HG03135 (cell line): ENCODE measurements around the gene MYEF2.

Experiments
- ATAC-seq: cut with Tn5 transposase; IDR thresholded peaks from one replicate; pipeline ENCODE4 v1.9.1; 2021; ENCODE audit warnings: mild to moderate bottlenecking, moderate library complexity; ENCODE audit not compliant: unreplicated experiment

Gene MYEF2

DNA sequence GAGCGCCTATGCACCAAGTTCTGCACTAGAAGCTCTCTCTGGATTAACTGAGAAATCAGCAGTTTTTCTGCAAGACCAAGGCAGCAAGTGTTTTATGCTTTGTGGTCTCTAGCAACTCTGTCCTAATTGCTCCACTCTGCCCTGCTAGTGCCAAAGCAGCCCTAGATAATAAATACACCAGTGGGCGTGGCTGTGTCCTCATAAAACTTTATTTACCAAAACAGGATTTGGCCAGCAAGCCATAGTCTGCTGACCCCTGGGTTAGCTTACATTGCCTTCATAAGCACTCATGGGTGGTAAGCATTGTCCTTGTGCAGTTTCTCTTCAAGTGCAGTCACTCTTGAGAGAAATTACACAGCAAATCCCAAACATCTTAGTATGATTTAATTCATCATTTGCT, 88.0 kb downstream of the MYEF2 start:
- no peak for ATAC-seq

DNA sequence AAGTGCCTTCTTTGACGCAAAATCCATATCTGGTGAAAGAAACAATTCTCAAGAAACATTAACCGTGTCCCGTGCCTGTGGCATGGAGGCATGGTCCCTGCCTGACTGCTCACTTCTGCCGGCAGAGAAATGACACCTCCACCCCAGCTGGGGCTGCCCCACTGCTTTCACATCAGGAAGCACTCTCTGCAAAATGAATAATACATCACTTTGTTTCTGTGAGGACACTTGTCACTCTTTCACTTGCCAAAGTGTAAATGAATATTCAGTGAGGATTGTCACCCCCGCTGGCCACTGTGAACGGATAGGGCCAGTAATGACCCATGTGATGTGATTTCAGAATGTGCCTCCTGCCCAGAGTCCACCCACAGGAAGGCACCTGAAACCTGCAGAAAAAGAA, 88.4 kb downstream of the MYEF2 start:
- ATAC-seq, result no peak

- ATAC-seq, result no peak
Observed at GRCh38 chr15:48087844-48088243, 90.3 kb downstream of the MYEF2 start.

GRCh38 chr15:48086576-48086975, 91.5 kb downstream of the MYEF2 start:
- ATAC-seq, result no peak

GRCh38 chr15:48086133-48086532, 92.0 kb downstream of the MYEF2 start:
- no peak for ATAC-seq

GRCh38 chr15:48085591-48085930, 92.5 kb downstream of the MYEF2 start:
- no peak for ATAC-seq

DNA sequence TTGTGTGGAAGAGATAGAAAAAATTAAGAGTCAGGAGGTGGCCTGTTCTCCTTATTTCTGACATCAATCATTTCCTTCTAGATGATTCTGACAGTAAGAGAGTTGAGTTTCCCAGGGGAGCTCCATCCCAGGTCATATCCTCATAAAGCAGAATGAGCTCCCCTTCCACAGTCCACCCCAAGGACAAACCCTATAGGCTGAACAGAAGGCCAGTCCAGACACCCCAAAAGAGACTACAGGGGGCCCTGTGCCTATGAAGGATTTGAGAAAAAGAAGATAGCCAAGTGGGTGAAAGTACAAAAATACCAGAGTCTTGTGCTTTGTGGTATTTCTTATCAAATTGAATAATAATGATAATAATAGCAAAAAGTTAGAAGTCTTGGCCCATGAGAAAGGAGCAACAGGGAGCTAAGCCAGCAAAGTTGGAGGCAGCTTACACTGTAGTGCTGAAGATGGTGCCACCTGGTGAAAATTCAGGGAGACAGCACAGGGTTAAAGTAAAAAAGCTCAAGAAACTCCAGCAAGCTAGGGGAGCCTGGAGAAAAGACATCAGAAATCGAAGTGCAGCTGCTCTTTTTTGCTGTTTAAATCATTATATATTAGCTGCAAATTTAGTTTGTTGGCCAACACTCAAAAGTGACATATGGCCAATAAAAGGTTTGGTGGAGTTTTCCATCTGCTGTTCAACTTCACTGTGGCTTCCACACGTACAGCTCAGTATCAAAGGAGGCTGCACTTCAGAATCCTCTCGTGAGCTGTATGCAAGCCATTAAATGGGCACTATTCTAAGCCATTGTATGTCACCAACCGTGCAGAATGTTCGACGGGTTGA, 93.1 kb downstream of the MYEF2 start:
- ATAC-seq, result no peak
